Vagina (tissue), 2 donors: Measurements from ENCODE around the gene GOLGA3.

Experiments
- POLR2A ChIP-seq, 2 donors: fragments of 450-650 bp; IDR thresholded peaks; one replicate each; pipeline ENCODE4 v1.6.1; 2017; ENCODE audit warnings: antibody characterized with exemption in 2 of 2, mild to moderate bottlenecking in 2 of 2, moderate library complexity in 2 of 2
- TF ChIP-seq, protein P1 (sequence below), 3 experiments: fragments of 450-650 bp in 2 of 3; fragments of 200-600 bp in 1 of 3; sonication (generic) in 1 of 3; IDR thresholded peaks; one replicate each; pipeline ENCODE4 v1.5.1; 2017 to 2019; ENCODE audit warnings: antibody characterized with exemption in 3 of 3, mild to moderate bottlenecking in 2 of 3, moderate library complexity in 2 of 3

DNA sequence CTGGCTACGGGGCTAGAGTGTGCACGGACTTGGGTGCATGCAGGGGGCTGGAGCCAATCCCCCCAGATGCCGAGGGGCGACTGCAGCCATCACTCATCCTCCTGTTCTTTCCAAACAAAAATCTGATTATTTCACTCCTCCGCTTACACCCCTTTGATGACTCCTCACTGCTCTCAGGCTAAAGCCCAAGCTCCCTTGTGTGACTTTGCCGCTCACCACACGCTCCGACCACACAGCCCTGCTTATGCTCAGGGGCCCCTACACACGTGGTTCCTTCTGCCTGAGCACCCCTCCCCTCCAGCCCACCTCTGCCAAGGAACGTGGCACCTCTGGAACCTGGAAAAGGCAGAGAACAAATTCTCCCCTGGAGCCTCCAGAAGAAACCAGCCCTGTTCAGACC is 45.1 kb upstream of the GOLGA3 start:
- no peak for TF ChIP-seq POLR2A (IDR thresholded peaks at IDR 0.05)
- TF ChIP-seq, protein P1, sequence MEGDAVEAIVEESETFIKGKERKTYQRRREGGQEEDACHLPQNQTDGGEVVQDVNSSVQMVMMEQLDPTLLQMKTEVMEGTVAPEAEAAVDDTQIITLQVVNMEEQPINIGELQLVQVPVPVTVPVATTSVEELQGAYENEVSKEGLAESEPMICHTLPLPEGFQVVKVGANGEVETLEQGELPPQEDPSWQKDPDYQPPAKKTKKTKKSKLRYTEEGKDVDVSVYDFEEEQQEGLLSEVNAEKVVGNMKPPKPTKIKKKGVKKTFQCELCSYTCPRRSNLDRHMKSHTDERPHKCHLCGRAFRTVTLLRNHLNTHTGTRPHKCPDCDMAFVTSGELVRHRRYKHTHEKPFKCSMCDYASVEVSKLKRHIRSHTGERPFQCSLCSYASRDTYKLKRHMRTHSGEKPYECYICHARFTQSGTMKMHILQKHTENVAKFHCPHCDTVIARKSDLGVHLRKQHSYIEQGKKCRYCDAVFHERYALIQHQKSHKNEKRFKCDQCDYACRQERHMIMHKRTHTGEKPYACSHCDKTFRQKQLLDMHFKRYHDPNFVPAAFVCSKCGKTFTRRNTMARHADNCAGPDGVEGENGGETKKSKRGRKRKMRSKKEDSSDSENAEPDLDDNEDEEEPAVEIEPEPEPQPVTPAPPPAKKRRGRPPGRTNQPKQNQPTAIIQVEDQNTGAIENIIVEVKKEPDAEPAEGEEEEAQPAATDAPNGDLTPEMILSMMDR (IDR thresholded peaks at IDR 0.05), result no peak
